Measurements from ENCODE around the gene LRRC28. TPM values are rescaled to one million over a fixed set of nuclear protein-coding genes. Genes with fewer than 3 reads are reported as not detected.
A peak's percentile ranks its signal among the peaks of the same experiment; 100 is the strongest.

Gene LRRC28
- total and polyA plus RNA-seq, 2 donors (not counting 1 experiment from before 2014, with no cell fraction given), result 20.1 to 23.8 TPM

GRCh38 chr15:99402014-99402729 lies 150.9 kb downstream of the LRRC28 start:
- no peak overlapping the region for H3K4me3 ChIP-seq (replicated peaks in 1 of 4; ENCODE audit: control extremely low read depth in 1 of 4, insufficient read depth in 1 of 4, low read depth in 3 of 4, low read length in 4 of 4)
- no peaks in the 10 kb centered on the region for H3K27me3 ChIP-seq (ENCODE audit: control insufficient read depth, insufficient read depth, low read length)
- no peaks in the 10 kb centered on the region for H3K36me3 ChIP-seq (ENCODE audit: control insufficient read depth, insufficient read depth, low read length)
- peak; percentile 32 to 45 for DNase-seq (ENCODE audit: low read depth in 2 of 2)
- TF ChIP-seq EZH2 (IDR thresholded peaks at IDR 0.05; ENCODE audit: low read length, missing control alignments), result no peak
- TF ChIP-seq, protein P1, sequence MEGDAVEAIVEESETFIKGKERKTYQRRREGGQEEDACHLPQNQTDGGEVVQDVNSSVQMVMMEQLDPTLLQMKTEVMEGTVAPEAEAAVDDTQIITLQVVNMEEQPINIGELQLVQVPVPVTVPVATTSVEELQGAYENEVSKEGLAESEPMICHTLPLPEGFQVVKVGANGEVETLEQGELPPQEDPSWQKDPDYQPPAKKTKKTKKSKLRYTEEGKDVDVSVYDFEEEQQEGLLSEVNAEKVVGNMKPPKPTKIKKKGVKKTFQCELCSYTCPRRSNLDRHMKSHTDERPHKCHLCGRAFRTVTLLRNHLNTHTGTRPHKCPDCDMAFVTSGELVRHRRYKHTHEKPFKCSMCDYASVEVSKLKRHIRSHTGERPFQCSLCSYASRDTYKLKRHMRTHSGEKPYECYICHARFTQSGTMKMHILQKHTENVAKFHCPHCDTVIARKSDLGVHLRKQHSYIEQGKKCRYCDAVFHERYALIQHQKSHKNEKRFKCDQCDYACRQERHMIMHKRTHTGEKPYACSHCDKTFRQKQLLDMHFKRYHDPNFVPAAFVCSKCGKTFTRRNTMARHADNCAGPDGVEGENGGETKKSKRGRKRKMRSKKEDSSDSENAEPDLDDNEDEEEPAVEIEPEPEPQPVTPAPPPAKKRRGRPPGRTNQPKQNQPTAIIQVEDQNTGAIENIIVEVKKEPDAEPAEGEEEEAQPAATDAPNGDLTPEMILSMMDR (conservative IDR thresholded peaks at IDR 0.05 in 1 of 2, IDR thresholded peaks at IDR 0.05 in 1 of 2; ENCODE audit: low read depth in 1 of 2, low read length in 2 of 2), result no peak
- H3K27ac ChIP-seq (ENCODE audit: insufficient read depth, low read length), result no peak overlapping the region
- H3K4me2 ChIP-seq (ENCODE audit: extremely low read depth, insufficient read depth, low read length), result no peak overlapping the region
- H3K79me2 ChIP-seq (ENCODE audit: control insufficient read depth, insufficient read depth, low read length), result no peaks in the 10 kb centered on the region
- H4K20me1 ChIP-seq (ENCODE audit: control insufficient read depth, extremely low read depth, insufficient read depth, low read length), result no peaks in the 10 kb centered on the region
- no peak overlapping the region for H2AFZ ChIP-seq (ENCODE audit: low read length)
- H3K9me3 ChIP-seq (ENCODE audit: control insufficient read depth, insufficient read depth, low read depth, low read length), result no peaks in the 10 kb centered on the region
- no peak overlapping the region for H3K9ac ChIP-seq (ENCODE audit: insufficient read depth, low read length)
- no peaks in the 10 kb centered on the region for H3K4me1 ChIP-seq (ENCODE audit: control insufficient read depth, extremely low read depth, insufficient read depth, low read length)

GRCh38 chr15:99403597-99403996 lies 152.3 kb downstream of the LRRC28 start:
- H3K4me2 ChIP-seq (ENCODE audit: extremely low read depth, insufficient read depth, low read length), result no peak overlapping the region
- H3K79me2 ChIP-seq (ENCODE audit: control insufficient read depth, insufficient read depth, low read length), result no peaks in the 10 kb centered on the region
- no peak for DNase-seq (ENCODE audit: low read depth in 2 of 2)
- H3K9me3 ChIP-seq (ENCODE audit: control insufficient read depth, insufficient read depth, low read depth, low read length), result no peaks in the 10 kb centered on the region
- no peaks in the 10 kb centered on the region for H4K20me1 ChIP-seq (ENCODE audit: control insufficient read depth, extremely low read depth, insufficient read depth, low read length)
- no peak for TF ChIP-seq EZH2 (IDR thresholded peaks at IDR 0.05; ENCODE audit: low read length, missing control alignments)
- TF ChIP-seq, protein P1 (conservative IDR thresholded peaks at IDR 0.05 in 1 of 2, IDR thresholded peaks at IDR 0.05 in 1 of 2; ENCODE audit: low read depth in 1 of 2, low read length in 2 of 2), result no peak
- H3K27me3 ChIP-seq (ENCODE audit: control insufficient read depth, insufficient read depth, low read length), result no peaks in the 10 kb centered on the region
- H3K9ac ChIP-seq (ENCODE audit: insufficient read depth, low read length), result no peak overlapping the region
- H3K27ac ChIP-seq (ENCODE audit: insufficient read depth, low read length), result no peak overlapping the region
- no peaks in the 10 kb centered on the region for H3K36me3 ChIP-seq (ENCODE audit: control insufficient read depth, insufficient read depth, low read length)
- H2AFZ ChIP-seq (ENCODE audit: low read length), result no peak overlapping the region
- H3K4me1 ChIP-seq (ENCODE audit: control insufficient read depth, extremely low read depth, insufficient read depth, low read length), result peaks cover 2% of the 10 kb centered on the region
- H3K4me3 ChIP-seq (replicated peaks in 1 of 4; ENCODE audit: control extremely low read depth in 1 of 4, insufficient read depth in 1 of 4, low read depth in 3 of 4, low read length in 4 of 4), result no peak overlapping the region

DNA sequence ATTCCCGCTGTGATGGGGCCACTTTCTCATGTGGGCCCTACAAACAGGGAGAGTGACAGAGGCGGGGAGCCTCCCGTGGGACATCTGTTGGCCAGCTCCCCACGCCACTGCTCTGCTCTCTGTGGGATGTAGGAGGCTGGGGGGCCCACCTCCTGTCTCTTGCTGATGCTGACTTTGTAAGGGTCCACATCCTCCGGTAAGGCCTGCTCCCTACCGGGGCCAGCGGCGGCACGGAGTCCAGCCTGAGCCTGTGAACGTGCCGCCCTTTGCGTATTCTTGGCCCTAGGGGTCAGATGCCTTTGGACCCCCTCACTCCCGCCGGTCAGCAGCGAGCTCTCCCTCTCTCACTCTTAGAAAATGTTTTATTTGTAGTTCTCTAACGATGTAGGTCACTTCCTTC lies 153.2 kb downstream of the LRRC28 start:
- TF ChIP-seq, protein P1 (conservative IDR thresholded peaks at IDR 0.05 in 1 of 2, IDR thresholded peaks at IDR 0.05 in 1 of 2; ENCODE audit: low read depth in 1 of 2, low read length in 2 of 2), result no peak
- TF ChIP-seq EZH2 (IDR thresholded peaks at IDR 0.05; ENCODE audit: low read length, missing control alignments), result no peak
- H3K36me3 ChIP-seq (ENCODE audit: control insufficient read depth, insufficient read depth, low read length), result no peaks in the 10 kb centered on the region

More for the DNA sequence above, 153.2 kb downstream of the LRRC28 start:
- H3K4me2 ChIP-seq (ENCODE audit: extremely low read depth, insufficient read depth, low read length), result no peak overlapping the region
- H2AFZ ChIP-seq (ENCODE audit: low read length), result no peak overlapping the region
- H3K4me1 ChIP-seq (ENCODE audit: control insufficient read depth, extremely low read depth, insufficient read depth, low read length), result peaks cover 9% of the 10 kb centered on the region
- H3K9me3 ChIP-seq (ENCODE audit: control insufficient read depth, insufficient read depth, low read depth, low read length), result no peaks in the 10 kb centered on the region
- no peak overlapping the region for H3K4me3 ChIP-seq (replicated peaks in 1 of 4; ENCODE audit: control extremely low read depth in 1 of 4, insufficient read depth in 1 of 4, low read depth in 3 of 4, low read length in 4 of 4)
- no peak overlapping the region for H3K27ac ChIP-seq (ENCODE audit: insufficient read depth, low read length)
- no peaks in the 10 kb centered on the region for H4K20me1 ChIP-seq (ENCODE audit: control insufficient read depth, extremely low read depth, insufficient read depth, low read length)
- H3K27me3 ChIP-seq (ENCODE audit: control insufficient read depth, insufficient read depth, low read length), result no peaks in the 10 kb centered on the region
- no peak overlapping the region for H3K9ac ChIP-seq (ENCODE audit: insufficient read depth, low read length)
- H3K79me2 ChIP-seq (ENCODE audit: control insufficient read depth, insufficient read depth, low read length), result no peaks in the 10 kb centered on the region
- no peak for DNase-seq (ENCODE audit: low read depth in 2 of 2)
